ENCODE measurements around the gene UNC45A.

UNC45A gene, protein sequence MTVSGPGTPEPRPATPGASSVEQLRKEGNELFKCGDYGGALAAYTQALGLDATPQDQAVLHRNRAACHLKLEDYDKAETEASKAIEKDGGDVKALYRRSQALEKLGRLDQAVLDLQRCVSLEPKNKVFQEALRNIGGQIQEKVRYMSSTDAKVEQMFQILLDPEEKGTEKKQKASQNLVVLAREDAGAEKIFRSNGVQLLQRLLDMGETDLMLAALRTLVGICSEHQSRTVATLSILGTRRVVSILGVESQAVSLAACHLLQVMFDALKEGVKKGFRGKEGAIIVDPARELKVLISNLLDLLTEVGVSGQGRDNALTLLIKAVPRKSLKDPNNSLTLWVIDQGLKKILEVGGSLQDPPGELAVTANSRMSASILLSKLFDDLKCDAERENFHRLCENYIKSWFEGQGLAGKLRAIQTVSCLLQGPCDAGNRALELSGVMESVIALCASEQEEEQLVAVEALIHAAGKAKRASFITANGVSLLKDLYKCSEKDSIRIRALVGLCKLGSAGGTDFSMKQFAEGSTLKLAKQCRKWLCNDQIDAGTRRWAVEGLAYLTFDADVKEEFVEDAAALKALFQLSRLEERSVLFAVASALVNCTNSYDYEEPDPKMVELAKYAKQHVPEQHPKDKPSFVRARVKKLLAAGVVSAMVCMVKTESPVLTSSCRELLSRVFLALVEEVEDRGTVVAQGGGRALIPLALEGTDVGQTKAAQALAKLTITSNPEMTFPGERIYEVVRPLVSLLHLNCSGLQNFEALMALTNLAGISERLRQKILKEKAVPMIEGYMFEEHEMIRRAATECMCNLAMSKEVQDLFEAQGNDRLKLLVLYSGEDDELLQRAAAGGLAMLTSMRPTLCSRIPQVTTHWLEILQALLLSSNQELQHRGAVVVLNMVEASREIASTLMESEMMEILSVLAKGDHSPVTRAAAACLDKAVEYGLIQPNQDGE

DNA sequence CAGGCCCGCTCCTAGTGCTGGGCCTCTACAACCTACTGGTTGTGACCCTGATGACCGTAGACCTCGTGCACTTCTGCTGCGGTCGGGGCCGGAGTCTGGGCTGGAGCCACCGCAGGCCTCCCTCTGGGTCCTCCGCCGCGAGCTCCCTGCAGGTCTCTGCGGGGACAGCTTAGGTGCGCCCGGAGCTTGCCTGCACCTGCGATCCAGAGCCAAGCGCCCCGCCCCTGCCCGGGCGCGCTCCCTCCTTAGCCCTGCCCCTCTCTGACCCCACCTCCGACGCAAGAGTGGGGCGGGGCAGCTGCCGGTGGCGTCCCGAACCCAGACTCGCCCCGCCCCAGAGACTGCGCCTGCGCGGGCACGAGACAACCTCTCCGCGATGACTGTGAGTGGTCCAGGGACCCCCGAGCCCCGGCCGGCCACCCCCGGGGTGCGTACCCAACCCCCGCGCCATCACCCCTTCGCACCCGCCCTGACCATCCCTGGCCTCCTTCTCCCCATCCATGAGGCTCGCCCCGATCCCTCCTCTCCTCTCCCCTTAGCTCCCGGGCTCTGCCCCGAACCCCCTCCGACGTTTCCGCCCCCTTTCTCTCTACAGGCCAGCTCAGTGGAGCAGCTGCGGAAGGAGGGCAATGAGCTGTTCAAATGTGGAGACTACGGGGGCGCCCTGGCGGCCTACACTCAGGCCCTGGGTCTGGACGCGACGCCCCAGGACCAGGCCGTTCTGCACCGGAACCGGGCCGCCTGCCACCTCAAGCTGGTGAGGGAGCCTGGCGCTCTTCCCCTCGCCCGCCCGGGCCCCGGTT, at the start of gene UNC45A:
UNC45A (plus strand) TSS at position 337 of the 803 bp plus-strand sequence; CDS start at position 377, 40 bp downstream.
- Histone ChIP-seq H3K36me3 (ENCODE audit: insufficient read depth, low read length) (peaks cover 20% of the 10 kb centered on the region; the same call in 1 of the 2 replicates), H3K4me1 (ENCODE audit: insufficient read depth, low read length, severe bottlenecking) (peaks cover 43% of the 10 kb centered on the region), H3K9ac (ENCODE audit: low read length) (peak within 1 kb of the TSS; percentile 80)

DNA sequence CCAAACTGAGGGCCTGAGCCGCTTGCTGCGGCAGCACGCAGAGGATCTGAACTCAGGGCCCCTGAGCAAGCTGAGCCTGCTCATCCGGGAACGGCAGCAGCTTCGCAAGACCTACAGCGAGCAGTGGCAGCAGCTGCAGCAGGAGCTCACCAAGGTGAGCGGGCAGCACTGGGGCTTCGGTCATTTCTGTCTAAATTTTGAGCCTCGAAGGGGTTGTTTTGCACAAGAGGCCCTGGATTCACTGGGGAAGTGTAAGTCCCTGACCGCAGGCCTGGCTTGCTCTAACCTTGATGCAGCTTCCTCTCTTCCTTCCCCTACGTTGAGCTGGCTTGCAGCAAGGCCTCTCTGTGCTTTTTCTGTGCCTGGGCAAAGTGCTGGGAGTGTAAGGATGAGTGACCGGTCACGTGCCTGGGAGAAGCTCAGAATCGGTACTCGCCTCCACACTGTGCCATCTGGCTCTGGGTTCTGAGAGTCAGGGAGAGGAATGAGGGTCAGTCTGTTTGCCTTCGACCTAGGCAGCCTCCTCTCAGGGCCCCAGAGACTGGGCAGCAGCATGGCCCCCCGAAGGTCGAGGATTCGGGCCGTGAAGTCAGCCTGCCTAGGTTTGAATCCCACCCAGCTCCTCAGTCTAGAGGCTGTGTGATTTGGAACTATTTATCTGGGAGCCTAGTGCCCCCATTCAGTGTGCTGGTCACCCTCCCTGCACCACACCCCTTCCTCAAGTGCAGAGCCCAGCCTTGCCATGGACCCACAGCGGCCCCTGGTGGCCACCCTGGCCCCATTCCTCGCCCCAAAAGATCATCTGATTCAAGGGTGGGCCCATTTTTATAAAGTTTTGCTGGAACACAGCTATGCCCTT, 49.4 kb upstream of the UNC45A start:
- Histone ChIP-seq H3K9me3 (ENCODE audit: low read length) (no peaks in the 10 kb centered on the region), H3K4me1 (ENCODE audit: insufficient read depth, low read length, severe bottlenecking) (no peaks in the 10 kb centered on the region), H3K9ac (ENCODE audit: low read length) (no peak overlapping the region), H3K4me2 (ENCODE audit: low read length) (no peak overlapping the region), H3K9me2 (ENCODE audit: low read depth, low read length) (no peaks in the 10 kb centered on the region), H3K27me3 (ENCODE audit: insufficient read depth, low read length) (peaks cover 6% of the 10 kb centered on the region), H3K4me3 (ENCODE audit: low read depth, low read length, poor library complexity, severe bottlenecking) (no peak overlapping the region), H3F3A (ENCODE audit: insufficient read depth, low read length) (no peaks in the 10 kb centered on the region), H3K27ac (ENCODE audit: low read depth, low read length, poor library complexity, severe bottlenecking) (no peak overlapping the region), H3K36me3 (ENCODE audit: insufficient read depth, low read length) (no peaks in the 10 kb centered on the region), H3K79me2 (ENCODE audit: insufficient read depth, low read length) (no peaks in the 10 kb centered on the region), H2AFZ (ENCODE audit: low read length) (no peak overlapping the region), H4K20me1 (ENCODE audit: insufficient read depth, low read length) (no peaks in the 10 kb centered on the region)
- TF ChIP-seq, protein P1, sequence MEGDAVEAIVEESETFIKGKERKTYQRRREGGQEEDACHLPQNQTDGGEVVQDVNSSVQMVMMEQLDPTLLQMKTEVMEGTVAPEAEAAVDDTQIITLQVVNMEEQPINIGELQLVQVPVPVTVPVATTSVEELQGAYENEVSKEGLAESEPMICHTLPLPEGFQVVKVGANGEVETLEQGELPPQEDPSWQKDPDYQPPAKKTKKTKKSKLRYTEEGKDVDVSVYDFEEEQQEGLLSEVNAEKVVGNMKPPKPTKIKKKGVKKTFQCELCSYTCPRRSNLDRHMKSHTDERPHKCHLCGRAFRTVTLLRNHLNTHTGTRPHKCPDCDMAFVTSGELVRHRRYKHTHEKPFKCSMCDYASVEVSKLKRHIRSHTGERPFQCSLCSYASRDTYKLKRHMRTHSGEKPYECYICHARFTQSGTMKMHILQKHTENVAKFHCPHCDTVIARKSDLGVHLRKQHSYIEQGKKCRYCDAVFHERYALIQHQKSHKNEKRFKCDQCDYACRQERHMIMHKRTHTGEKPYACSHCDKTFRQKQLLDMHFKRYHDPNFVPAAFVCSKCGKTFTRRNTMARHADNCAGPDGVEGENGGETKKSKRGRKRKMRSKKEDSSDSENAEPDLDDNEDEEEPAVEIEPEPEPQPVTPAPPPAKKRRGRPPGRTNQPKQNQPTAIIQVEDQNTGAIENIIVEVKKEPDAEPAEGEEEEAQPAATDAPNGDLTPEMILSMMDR (IDR thresholded peaks at IDR 0.05; ENCODE audit: low read length): peak; percentile 97
- no peak for TF ChIP-seq EZH2 (IDR thresholded peaks at IDR 0.05; ENCODE audit: borderline replicate concordance, low read length)

More for the DNA sequence above, at the start of gene UNC45A:
- Histone ChIP-seq H2AFZ (ENCODE audit: low read length) (no peak within 1 kb of the TSS), H3K27me3 (ENCODE audit: insufficient read depth, low read length) (no peaks in the 10 kb centered on the region), H3K9me2 (ENCODE audit: low read depth, low read length) (no peaks in the 10 kb centered on the region), H3F3A (ENCODE audit: insufficient read depth, low read length) (no peaks in the 10 kb centered on the region), H3K4me2 (ENCODE audit: low read length) (peak within 1 kb of the TSS; percentile 83), H3K9me3 (ENCODE audit: low read length) (no peaks in the 10 kb centered on the region), H3K27ac (ENCODE audit: low read depth, low read length, poor library complexity, severe bottlenecking) (peak within 1 kb of the TSS; percentile 45), H4K20me1 (ENCODE audit: insufficient read depth, low read length) (no peaks in the 10 kb centered on the region), H3K4me3 (ENCODE audit: low read depth, low read length, poor library complexity, severe bottlenecking) (peak within 1 kb of the TSS; percentile 75), H3K79me2 (ENCODE audit: insufficient read depth, low read length) (no peaks in the 10 kb centered on the region)
- TF ChIP-seq, protein P1 (IDR thresholded peaks at IDR 0.05; ENCODE audit: low read length): no peak
- no peak for TF ChIP-seq EZH2 (IDR thresholded peaks at IDR 0.05; ENCODE audit: borderline replicate concordance, low read length)

All from OCI-LY1 (cell line).